ENCODE results near the gene TNIP2.

DNA sequence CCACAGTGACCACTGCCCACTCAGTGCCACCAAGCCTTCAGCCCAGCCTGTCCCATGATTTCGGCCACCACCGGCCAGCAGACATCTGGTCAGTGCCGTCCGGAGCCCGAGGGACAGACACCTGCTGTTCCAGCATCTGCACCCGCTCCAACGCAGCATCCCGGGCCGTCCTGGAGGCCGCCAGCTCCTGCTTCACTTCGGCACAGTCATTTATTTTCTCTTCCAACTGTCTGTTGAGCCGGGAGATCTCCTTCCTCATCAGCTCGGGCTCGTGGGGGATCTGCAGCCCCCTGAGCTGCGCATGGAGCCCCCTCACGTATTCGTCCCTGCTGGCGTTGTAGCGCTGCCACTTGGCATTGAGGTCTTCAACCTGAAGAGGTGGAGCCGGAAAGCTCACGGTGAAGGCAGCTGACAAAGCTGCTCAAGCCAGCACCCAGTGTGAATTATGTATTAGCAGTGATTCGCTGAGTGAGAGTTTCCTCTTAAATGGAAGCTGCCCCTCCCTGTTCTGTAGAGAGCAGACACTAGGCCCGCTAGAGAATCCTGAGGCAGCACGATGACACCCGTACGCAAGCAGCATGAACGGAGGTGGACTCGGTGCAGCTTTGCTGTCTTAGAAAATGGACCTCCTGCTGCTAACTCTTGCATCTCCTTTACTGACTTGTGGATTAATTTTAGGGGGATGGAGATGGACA, 11.4 kb downstream of the TNIP2 start:
- TF ChIP-seq CTCF (IDR thresholded peaks at IDR 0.05) (no peak), POLR2A (IDR thresholded peaks at IDR 0.05) (no peak)

Measured in lower leg skin (tissue), 3 donors.